Liver (tissue), 3 donors: ENCODE data around the gene GOLGA1.
A peak's percentile ranks its signal among the peaks of the same experiment; 100 is the strongest.

Experiments
- EGR1 ChIP-seq, 2 donors: IDR thresholded peaks; 2 replicates each; pipeline ENCODE4 v1.6.1; 2016 to 2018; ENCODE audit warnings: antibody characterized with exemption in 2 of 2, low read depth in 2 of 2
- FOXA1 ChIP-seq: IDR thresholded peaks from 2 replicates; pipeline ENCODE4 v1.6.1; 2016; ENCODE audit warnings: antibody characterized with exemption
- REST ChIP-seq: IDR thresholded peaks from 2 replicates; pipeline ENCODE4 v1.6.1; 2016; ENCODE audit warnings: antibody characterized with exemption, mild to moderate bottlenecking
- TAF1 ChIP-seq: conservative IDR thresholded peaks from 2 replicates; pipeline ENCODE4 v1.6.1; 2016; ENCODE audit warnings: antibody characterized with exemption, mild to moderate bottlenecking
- ZBTB33 ChIP-seq: IDR thresholded peaks from 2 replicates; pipeline ENCODE4 v1.6.1; 2016; ENCODE audit warnings: antibody characterized with exemption
- TF ChIP-seq, protein P1 (sequence below): fragments of 150-350 bp; IDR thresholded peaks from 2 replicates; pipeline ENCODE4 v1.5.1; 2017; ENCODE audit warnings: improper control_type of control experiment, low read depth, low read length; ENCODE audit not compliant: missing input control
- donor health status: healthy.
- donor health status: healthy.

- no peak for TF ChIP-seq FOXA1
- TF ChIP-seq, protein P1, sequence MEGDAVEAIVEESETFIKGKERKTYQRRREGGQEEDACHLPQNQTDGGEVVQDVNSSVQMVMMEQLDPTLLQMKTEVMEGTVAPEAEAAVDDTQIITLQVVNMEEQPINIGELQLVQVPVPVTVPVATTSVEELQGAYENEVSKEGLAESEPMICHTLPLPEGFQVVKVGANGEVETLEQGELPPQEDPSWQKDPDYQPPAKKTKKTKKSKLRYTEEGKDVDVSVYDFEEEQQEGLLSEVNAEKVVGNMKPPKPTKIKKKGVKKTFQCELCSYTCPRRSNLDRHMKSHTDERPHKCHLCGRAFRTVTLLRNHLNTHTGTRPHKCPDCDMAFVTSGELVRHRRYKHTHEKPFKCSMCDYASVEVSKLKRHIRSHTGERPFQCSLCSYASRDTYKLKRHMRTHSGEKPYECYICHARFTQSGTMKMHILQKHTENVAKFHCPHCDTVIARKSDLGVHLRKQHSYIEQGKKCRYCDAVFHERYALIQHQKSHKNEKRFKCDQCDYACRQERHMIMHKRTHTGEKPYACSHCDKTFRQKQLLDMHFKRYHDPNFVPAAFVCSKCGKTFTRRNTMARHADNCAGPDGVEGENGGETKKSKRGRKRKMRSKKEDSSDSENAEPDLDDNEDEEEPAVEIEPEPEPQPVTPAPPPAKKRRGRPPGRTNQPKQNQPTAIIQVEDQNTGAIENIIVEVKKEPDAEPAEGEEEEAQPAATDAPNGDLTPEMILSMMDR: peak; percentile 1
- peak; percentile 52 for TF ChIP-seq TAF1
- TF ChIP-seq EGR1 (IDR thresholded peaks at IDR 0.05; ENCODE audit: low read depth in 2 of 2): no peak
- TF ChIP-seq ZBTB33: no peak
- no peak for TF ChIP-seq REST
Observed at GRCh38 chr9:124941679-124942561, 1.0 kb upstream of the GOLGA1 start.
